Smooth muscle cell (in vitro differentiated cells): Measurements from ENCODE around the gene NKD1. TPM values are rescaled to one million over a fixed set of nuclear protein-coding genes. Genes with fewer than 3 reads are reported as not detected.

Source experiments
- DNase-seq: peaks from one replicate; lab custom pipeline; 2025; ENCODE audit not compliant: unreplicated experiment; lab: John Stamatoyannopoulos, UW
- H2AFZ ChIP-seq: fragments of 200-600 bp; sonication (generic); 2 replicates; pipeline ENCODE4 v1.6.0; 2016; ENCODE audit warnings: antibody characterized with exemption, low read depth, mild to moderate bottlenecking
- H3F3A ChIP-seq: fragments of 200-600 bp; sonication (generic); 2 replicates; pipeline ENCODE4 v1.6.0; 2017; ENCODE audit warnings: antibody characterized with exemption, low read depth
- H3K27ac ChIP-seq: fragments of 200-600 bp; sonication (generic); 2 replicates; pipeline ENCODE4 v1.5.1; 2016; ENCODE audit warnings: low read depth, mild to moderate bottlenecking
- H3K27me3 ChIP-seq: fragments of 200-600 bp; sonication (generic); 2 replicates; pipeline ENCODE4 v1.6.1; 2016; ENCODE audit warnings: low read depth, mild to moderate bottlenecking
- H3K36me3 ChIP-seq: fragments of 200-600 bp; sonication (generic); 2 replicates; pipeline ENCODE4 v1.5.1; 2016; ENCODE audit warnings: low read depth
- H3K4me1 ChIP-seq: fragments of 200-600 bp; sonication (generic); 2 replicates; pipeline ENCODE4 v1.5.1; 2016; ENCODE audit warnings: low read depth
- H3K4me2 ChIP-seq: fragments of 200-600 bp; sonication (generic); 2 replicates; pipeline ENCODE4 v1.6.0; 2016; ENCODE audit warnings: mild to moderate bottlenecking
- H3K4me3 ChIP-seq: fragments of 200-600 bp; sonication (generic); 2 replicates; pipeline ENCODE4 v1.5.1; 2016; ENCODE audit warnings: mild to moderate bottlenecking
- H3K79me2 ChIP-seq: fragments of 200-600 bp; sonication (generic); 2 replicates; pipeline ENCODE4 v1.6.0; 2016; ENCODE audit warnings: low read depth, mild to moderate bottlenecking
- H3K9ac ChIP-seq: fragments of 200-600 bp; sonication (generic); 2 replicates; pipeline ENCODE4 v1.6.0; 2016; ENCODE audit warnings: low read depth
- H3K9me3 ChIP-seq: fragments of 200-600 bp; sonication (generic); replicated peaks from 2 replicates; pipeline ENCODE4 v1.5.1; 2016; ENCODE audit warnings: low read depth
- H4K20me1 ChIP-seq: fragments of 200-600 bp; sonication (generic); 2 replicates; pipeline ENCODE4 v1.6.0; 2016; ENCODE audit warnings: low read depth
- WGBS: methylation state at CpG from one replicate; pipeline ENCODE4 v1.1.7; 2016; ENCODE audit warnings: low lambda C conversion rate; 5-methylcytosine and 5-hydroxymethylcytosine counted together
- polyA plus RNA-seq: library from polyadenylated mRNA; unstranded; fragments of >200 nt; fragmentation: Nextera tagmentation; extraction: Ambion mirVana; gene quantifications from 2 replicates; pipeline ENCODE4 v1.2.1, GENCODE V29; 2016
- total RNA-seq: library from RNA; depleted of rRNA; stranded (reverse); fragments of >200 nt; gene quantifications from 2 replicates; pipeline ENCODE4 v1.2.3, GENCODE V29; 2014
- TF ChIP-seq, protein P1 (sequence below): fragments of 200-600 bp; sonication (generic); IDR thresholded peaks from 2 replicates; pipeline ENCODE4 v1.5.1; 2017; ENCODE audit warnings: borderline replicate concordance, mild to moderate bottlenecking, antibody characterized with exemption; ENCODE audit not compliant: insufficient read depth, poor library complexity, severe bottlenecking

The NKD1 gene
- total and polyA plus RNA-seq, 2 experiments from 2014 or later = 4.5 to 18.8 TPM

DNA sequence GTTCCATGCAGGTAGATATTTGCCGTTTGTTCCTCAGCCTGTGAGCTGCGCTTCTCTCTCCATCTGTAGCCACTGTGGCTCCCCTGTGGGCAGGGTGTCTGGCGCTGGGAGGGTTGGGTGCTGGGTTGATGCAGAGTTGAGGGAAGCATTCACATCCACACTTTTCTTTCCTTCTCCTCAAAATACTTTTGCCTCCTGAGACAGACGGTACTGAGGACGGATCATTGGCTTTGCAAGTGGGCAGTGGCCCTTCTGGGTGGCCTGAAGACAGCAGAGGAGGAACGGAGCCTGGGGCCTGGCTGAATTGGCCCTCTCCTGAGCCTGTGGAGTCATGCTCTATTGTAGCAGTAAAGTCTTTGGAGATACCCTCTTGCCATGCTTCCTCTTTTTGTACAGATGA is 43.0 kb downstream of the NKD1 start:
- WGBS = 91% methylated on average over 6 of the region's 6 CpGs
- H3K4me1 ChIP-seq = peaks cover 7% of the 10 kb centered on the region
- H4K20me1 ChIP-seq = no peaks in the 10 kb centered on the region
- H3K9ac ChIP-seq = no peak overlapping the region
- H3K79me2 ChIP-seq = no peaks in the 10 kb centered on the region
- no peak overlapping the region for H3K27ac ChIP-seq
- H3F3A ChIP-seq = no peaks in the 10 kb centered on the region
- no peaks in the 10 kb centered on the region for H3K9me3 ChIP-seq
- no peak for DNase-seq
- no peak overlapping the region for H3K4me3 ChIP-seq
- H3K4me2 ChIP-seq = no peak overlapping the region
- H3K36me3 ChIP-seq = no peaks in the 10 kb centered on the region
- no peaks in the 10 kb centered on the region for H3K27me3 ChIP-seq
- H2AFZ ChIP-seq = no peak overlapping the region
- TF ChIP-seq, protein P1, sequence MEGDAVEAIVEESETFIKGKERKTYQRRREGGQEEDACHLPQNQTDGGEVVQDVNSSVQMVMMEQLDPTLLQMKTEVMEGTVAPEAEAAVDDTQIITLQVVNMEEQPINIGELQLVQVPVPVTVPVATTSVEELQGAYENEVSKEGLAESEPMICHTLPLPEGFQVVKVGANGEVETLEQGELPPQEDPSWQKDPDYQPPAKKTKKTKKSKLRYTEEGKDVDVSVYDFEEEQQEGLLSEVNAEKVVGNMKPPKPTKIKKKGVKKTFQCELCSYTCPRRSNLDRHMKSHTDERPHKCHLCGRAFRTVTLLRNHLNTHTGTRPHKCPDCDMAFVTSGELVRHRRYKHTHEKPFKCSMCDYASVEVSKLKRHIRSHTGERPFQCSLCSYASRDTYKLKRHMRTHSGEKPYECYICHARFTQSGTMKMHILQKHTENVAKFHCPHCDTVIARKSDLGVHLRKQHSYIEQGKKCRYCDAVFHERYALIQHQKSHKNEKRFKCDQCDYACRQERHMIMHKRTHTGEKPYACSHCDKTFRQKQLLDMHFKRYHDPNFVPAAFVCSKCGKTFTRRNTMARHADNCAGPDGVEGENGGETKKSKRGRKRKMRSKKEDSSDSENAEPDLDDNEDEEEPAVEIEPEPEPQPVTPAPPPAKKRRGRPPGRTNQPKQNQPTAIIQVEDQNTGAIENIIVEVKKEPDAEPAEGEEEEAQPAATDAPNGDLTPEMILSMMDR = no peak

GRCh38 chr16:50591800-50592771 is 43.9 kb downstream of the NKD1 start:
- Histone ChIP-seq H3K27ac (no peak overlapping the region), H3F3A (no peaks in the 10 kb centered on the region), H3K79me2 (no peaks in the 10 kb centered on the region), H3K36me3 (no peaks in the 10 kb centered on the region), H3K27me3 (no peaks in the 10 kb centered on the region), H3K4me1 (peaks cover 7% of the 10 kb centered on the region), H3K4me2 (no peak overlapping the region), H2AFZ (no peak overlapping the region), H3K9ac (no peak overlapping the region), H4K20me1 (no peaks in the 10 kb centered on the region), H3K4me3 (no peak overlapping the region), H3K9me3 (no peaks in the 10 kb centered on the region)
- no peak for DNase-seq
- TF ChIP-seq, protein P1 = no peak
- WGBS = 69% methylated on average over 24 of the region's 24 CpGs

DNA sequence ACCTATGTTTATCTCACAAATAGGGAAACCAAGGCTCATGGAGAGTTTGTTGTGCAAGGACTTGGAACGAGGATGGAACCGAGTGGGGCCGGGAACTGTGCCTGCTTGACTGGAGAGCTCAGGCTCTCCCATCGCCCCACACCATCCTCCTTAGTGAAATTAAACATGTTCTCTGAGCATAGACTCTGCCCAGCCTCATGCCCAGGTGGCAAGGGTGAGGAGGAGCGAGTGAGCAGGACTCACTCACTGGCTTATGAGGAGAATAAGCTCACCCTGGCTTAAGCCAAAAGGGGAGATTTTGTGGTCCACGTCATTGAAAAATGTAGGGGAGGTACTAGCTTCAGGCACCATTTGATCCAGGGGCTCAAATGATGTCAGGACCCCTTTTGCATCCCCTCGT is 44.8 kb downstream of the NKD1 start:
- Histone ChIP-seq H3K27me3 (no peaks in the 10 kb centered on the region), H3K9me3 (no peaks in the 10 kb centered on the region), H3K4me1 (peaks cover 7% of the 10 kb centered on the region), H3K4me2 (no peak overlapping the region), H3K27ac (no peak overlapping the region), H3F3A (no peaks in the 10 kb centered on the region), H2AFZ (no peak overlapping the region), H3K4me3 (no peak overlapping the region), H4K20me1 (no peaks in the 10 kb centered on the region), H3K9ac (no peak overlapping the region), H3K36me3 (no peaks in the 10 kb centered on the region), H3K79me2 (no peaks in the 10 kb centered on the region)
- no peak for DNase-seq
- 95% methylated on average over 7 of the region's 7 CpGs for WGBS
- TF ChIP-seq, protein P1 = no peak
